Measurements from ENCODE around the gene SNAP25.

The SNAP25 gene

GRCh38 chr20:10288421-10288820, 69.8 kb downstream of the SNAP25 start:
- TF ChIP-seq, protein P1, sequence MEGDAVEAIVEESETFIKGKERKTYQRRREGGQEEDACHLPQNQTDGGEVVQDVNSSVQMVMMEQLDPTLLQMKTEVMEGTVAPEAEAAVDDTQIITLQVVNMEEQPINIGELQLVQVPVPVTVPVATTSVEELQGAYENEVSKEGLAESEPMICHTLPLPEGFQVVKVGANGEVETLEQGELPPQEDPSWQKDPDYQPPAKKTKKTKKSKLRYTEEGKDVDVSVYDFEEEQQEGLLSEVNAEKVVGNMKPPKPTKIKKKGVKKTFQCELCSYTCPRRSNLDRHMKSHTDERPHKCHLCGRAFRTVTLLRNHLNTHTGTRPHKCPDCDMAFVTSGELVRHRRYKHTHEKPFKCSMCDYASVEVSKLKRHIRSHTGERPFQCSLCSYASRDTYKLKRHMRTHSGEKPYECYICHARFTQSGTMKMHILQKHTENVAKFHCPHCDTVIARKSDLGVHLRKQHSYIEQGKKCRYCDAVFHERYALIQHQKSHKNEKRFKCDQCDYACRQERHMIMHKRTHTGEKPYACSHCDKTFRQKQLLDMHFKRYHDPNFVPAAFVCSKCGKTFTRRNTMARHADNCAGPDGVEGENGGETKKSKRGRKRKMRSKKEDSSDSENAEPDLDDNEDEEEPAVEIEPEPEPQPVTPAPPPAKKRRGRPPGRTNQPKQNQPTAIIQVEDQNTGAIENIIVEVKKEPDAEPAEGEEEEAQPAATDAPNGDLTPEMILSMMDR (IDR thresholded peaks at IDR 0.05; ENCODE audit: low read depth, low read length): no peak
- DNase-seq (ENCODE audit: extremely low read depth, low read depth): no peak

DNA sequence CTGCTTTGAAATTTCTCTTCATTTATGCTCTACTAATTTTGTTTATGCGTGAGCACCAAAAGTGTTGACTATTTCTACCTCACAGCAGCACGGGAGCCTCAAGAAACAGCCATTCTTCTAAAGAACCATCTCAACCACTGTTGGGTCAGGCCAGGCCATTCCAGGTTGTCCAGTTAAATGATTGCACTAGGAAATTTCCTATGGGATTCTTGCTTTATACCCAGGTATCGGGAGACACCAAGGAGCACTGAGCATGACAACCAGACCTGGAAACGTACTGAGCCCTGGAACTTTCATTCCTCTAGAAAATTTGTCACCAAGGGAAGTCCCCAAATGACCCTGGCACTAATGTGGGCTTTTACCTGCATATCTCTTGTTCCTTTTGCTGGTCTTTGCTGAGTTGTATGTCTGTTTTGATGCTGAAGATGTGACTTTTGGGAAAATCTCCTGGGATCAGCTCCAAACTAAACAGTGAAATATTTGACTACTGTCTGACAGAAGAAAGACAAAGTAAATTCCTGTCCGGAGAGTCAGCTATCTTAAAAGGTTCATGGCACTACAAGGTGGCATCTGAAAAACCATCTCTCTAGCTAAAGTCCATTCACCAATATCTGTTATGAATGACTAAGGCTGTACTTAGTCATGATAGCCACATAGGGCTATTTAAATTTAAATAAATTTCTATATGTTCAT, 70.5 kb downstream of the SNAP25 start:
- DNase-seq (ENCODE audit: extremely low read depth, low read depth): no peak
- TF ChIP-seq, protein P1 (IDR thresholded peaks at IDR 0.05; ENCODE audit: low read depth, low read length): no peak

GRCh38 chr20:10291568-10292248, 73.1 kb downstream of the SNAP25 start:
- no peak for DNase-seq (ENCODE audit: extremely low read depth, low read depth)
- TF ChIP-seq, protein P1 (IDR thresholded peaks at IDR 0.05; ENCODE audit: low read depth, low read length): no peak

GRCh38 chr20:10297223-10297622, 78.6 kb downstream of the SNAP25 start:
- DNase-seq (ENCODE audit: extremely low read depth, low read depth): no peak
- TF ChIP-seq, protein P1 (IDR thresholded peaks at IDR 0.05; ENCODE audit: low read depth, low read length): no peak

- TF ChIP-seq, protein P1 (IDR thresholded peaks at IDR 0.05; ENCODE audit: low read depth, low read length): no peak
- no peak for DNase-seq (ENCODE audit: extremely low read depth, low read depth)
Observed at GRCh38 chr20:10297684-10298240, 79.1 kb downstream of the SNAP25 start.

DNA sequence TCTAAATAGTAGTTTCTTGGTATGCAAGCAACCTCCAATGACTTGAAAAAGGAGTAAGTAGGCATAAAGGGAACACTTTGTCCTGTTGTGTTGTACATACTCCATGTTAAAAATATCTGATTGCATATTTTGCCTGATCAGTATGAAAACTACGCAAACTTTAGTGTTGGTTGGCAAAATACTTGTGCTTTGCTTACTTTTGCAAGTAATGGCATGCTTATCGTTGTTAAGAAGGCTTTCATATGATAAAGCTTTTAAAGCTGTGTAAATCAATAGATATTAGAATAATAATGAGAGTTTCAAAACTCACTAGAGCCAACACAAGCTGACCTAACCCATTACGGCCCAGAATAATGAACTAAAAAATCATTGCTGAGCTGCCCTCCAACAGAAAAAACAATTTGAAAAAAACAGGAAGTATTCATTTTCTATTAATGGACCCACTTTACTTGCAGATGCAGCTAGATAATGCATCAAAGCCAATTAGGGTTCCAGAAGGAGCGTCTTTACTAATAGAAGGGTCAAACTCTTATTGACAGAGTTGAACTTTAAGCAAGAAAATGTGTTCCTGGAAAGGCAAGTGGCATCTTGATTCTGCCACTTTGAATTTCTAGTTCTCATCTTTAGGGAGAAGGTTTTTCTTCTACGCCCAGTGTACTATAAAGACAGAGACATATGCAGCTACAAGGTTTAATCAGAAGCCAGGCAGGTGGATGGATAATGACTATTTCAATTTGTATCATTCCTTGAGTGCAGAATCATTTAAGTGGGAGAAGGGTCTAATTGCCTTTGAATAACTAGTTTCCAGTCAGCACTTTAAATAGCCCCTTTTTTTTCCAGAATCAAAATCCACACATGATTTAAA, 82.2 kb downstream of the SNAP25 start:
- no peak for DNase-seq (ENCODE audit: extremely low read depth, low read depth)
- TF ChIP-seq, protein P1 (IDR thresholded peaks at IDR 0.05; ENCODE audit: low read depth, low read length): no peak
